ENCODE results near the gene PFKFB2.

PFKFB2 gene

GRCh38 chr1:207052911-207053769, at the start of gene PFKFB2:
Gene PFKFB2, plus strand, starts transcription at chr1:207053275. Its CDS starts 1,443 bp downstream, at chr1:207054718.
- peaks cover 0 to 11% (median 6%) of the 10 kb centered on the region in 11 experiments; a peak in 11 of 22 replicates for H3K27me3 ChIP-seq
- no peaks in the 10 kb centered on the region for H4K20me1 ChIP-seq
- peaks cover 0 to 34% (median 29%) of the 10 kb centered on the region in 11 experiments; a peak in 20 of 22 replicates for H3K9me3 ChIP-seq (replicated peaks in 1 of 11)
- no peak within 1 kb of the TSS for H3K9ac ChIP-seq
- H3K4me3 ChIP-seq = no peak within 1 kb of the TSS
- H3K4me2 ChIP-seq = peak within 1 kb of the TSS in 3 of 11 experiments; percentile 29 to 73 (median 66); a peak in 4 of 22 replicates
- peak within 1 kb of the TSS in 1 of 11 experiments; percentile 17; a peak in 1 of 22 replicates for H3K27ac ChIP-seq
- peaks cover 0 to 16% (median 0%) of the 10 kb centered on the region in 10 experiments; a peak in 7 of 20 replicates for H3K4me1 ChIP-seq
- no peaks in the 10 kb centered on the region for H3K36me3 ChIP-seq
- no peak for TF ChIP-seq Cebpa-rat (IDR thresholded peaks at IDR 0.05)

DNA sequence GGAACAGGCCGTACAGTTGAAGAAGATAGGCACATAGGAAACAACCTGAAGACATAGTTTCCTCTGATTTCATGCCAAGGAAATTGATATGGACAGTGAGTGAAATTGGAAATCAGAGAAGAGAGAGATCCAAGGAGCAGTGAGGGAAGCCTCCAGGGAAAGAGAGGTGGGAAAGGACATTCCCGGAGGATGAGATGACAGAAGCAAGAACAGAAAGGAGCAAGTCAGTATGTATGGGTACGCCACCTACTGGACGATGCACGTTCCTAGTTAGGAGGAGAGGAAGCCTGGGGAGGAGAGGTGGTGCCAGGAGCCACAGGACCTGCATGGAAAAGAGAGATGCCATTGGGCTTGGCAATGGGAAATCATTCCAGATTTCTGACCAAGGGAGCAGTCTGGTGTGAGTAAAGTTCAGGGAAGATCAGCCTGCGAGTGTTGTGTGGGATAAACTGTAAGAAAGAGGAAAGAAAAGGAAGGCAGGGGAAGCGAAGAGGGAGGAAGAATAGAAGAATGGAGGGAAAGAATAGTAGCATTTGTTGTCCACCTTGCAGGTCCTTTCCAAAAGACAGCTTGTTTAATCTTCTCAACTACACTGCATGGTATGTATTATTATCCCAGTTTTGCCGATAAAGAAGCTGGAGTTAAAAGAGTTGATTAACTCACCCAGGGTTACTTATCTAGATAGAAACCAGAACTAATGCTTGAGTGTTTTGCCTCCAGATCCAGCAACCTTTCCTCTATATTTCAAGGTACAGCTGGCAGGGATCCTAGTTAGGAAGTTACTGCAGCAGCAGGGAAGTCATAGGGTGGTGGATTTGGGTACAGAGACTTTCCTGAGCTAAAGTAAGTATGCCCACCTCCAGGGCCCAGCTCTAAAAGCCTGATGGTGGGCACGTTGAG, 47.9 kb upstream of the PFKFB2 start:
- H3K4me2 ChIP-seq = no peak overlapping the region
- H3K27ac ChIP-seq = no peak overlapping the region
- H3K4me1 ChIP-seq = no peaks in the 10 kb centered on the region
- no peaks in the 10 kb centered on the region for H3K27me3 ChIP-seq
- peaks cover 0 to 13% (median 5%) of the 10 kb centered on the region in 11 experiments; a peak in 4 of 22 replicates for H3K9me3 ChIP-seq (replicated peaks in 1 of 11)
- H3K36me3 ChIP-seq = no peaks in the 10 kb centered on the region
- H3K9ac ChIP-seq = no peak overlapping the region
- TF ChIP-seq Cebpa-rat (IDR thresholded peaks at IDR 0.05) = no peak
- H3K4me3 ChIP-seq = no peak overlapping the region
- no peaks in the 10 kb centered on the region for H4K20me1 ChIP-seq

DNA sequence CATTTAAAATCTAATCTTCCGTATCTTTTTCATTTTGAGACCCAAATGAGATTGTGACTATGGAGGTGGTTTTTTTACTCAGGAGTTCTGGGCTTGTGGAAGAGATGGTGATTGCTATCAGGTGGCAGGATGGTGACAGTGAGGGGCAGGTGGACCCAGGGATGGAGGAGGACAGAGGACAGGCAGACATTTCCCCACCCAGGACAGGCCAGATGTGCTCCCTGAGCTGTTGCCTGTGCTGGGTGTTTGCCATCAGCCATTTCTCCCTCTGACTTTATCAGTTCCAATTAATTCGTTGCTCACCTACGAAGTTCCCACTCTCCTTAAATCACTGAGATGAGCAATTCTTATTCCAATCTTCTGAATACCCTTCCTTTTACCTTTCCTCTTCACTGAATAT, 47.0 kb upstream of the PFKFB2 start:
- H3K4me2 ChIP-seq = no peak overlapping the region
- no peaks in the 10 kb centered on the region for H3K27me3 ChIP-seq
- no peak overlapping the region for H3K9ac ChIP-seq
- H3K4me1 ChIP-seq = no peaks in the 10 kb centered on the region
- H4K20me1 ChIP-seq = no peaks in the 10 kb centered on the region
- peaks cover 0 to 13% (median 5%) of the 10 kb centered on the region in 11 experiments; a peak in 4 of 22 replicates for H3K9me3 ChIP-seq (replicated peaks in 1 of 11)
- H3K36me3 ChIP-seq = no peaks in the 10 kb centered on the region
- TF ChIP-seq Cebpa-rat (IDR thresholded peaks at IDR 0.05) = no peak
- H3K27ac ChIP-seq = no peak overlapping the region
- H3K4me3 ChIP-seq = no peak overlapping the region

DNA sequence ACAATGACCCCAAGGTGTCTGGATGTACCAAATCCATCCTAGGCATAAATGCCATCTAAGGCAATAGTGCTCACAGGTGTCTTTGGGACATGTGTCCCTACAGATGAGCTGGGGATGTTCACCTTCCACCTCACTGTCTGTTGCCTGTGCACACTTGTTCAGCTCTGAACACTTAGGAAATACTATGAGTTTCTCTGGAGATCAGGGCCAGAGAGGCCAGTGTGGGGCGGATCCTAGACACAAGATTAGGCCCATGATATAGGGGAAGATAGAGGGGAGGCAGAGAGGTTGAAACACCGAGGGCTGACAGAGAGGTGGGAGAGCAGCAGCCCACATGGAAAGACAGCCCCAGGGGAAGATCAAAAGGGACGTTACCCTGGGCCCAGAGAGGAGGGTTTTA, 46.2 kb upstream of the PFKFB2 start:
- Histone ChIP-seq H3K4me3 (no peak overlapping the region), H3K9me3 (replicated peaks in 1 of 11) (peaks cover 0 to 13% (median 5%) of the 10 kb centered on the region in 11 experiments; a peak in 4 of 22 replicates), H3K4me1 (no peaks in the 10 kb centered on the region), H4K20me1 (no peaks in the 10 kb centered on the region), H3K4me2 (no peak overlapping the region), H3K36me3 (no peaks in the 10 kb centered on the region), H3K9ac (no peak overlapping the region), H3K27me3 (no peaks in the 10 kb centered on the region), H3K27ac (no peak overlapping the region)
- TF ChIP-seq Cebpa-rat (IDR thresholded peaks at IDR 0.05) = no peak

GRCh38 chr1:207007352-207008033, 45.6 kb upstream of the PFKFB2 start:
- Histone ChIP-seq H4K20me1 (no peaks in the 10 kb centered on the region), H3K27me3 (no peaks in the 10 kb centered on the region), H3K27ac (no peak overlapping the region), H3K36me3 (no peaks in the 10 kb centered on the region), H3K4me2 (no peak overlapping the region), H3K9ac (no peak overlapping the region), H3K4me1 (no peaks in the 10 kb centered on the region), H3K4me3 (no peak overlapping the region), H3K9me3 (replicated peaks in 1 of 11) (peaks cover 0 to 13% (median 5%) of the 10 kb centered on the region in 11 experiments; a peak in 4 of 22 replicates)
- TF ChIP-seq Cebpa-rat (IDR thresholded peaks at IDR 0.05) = no peak

DNA sequence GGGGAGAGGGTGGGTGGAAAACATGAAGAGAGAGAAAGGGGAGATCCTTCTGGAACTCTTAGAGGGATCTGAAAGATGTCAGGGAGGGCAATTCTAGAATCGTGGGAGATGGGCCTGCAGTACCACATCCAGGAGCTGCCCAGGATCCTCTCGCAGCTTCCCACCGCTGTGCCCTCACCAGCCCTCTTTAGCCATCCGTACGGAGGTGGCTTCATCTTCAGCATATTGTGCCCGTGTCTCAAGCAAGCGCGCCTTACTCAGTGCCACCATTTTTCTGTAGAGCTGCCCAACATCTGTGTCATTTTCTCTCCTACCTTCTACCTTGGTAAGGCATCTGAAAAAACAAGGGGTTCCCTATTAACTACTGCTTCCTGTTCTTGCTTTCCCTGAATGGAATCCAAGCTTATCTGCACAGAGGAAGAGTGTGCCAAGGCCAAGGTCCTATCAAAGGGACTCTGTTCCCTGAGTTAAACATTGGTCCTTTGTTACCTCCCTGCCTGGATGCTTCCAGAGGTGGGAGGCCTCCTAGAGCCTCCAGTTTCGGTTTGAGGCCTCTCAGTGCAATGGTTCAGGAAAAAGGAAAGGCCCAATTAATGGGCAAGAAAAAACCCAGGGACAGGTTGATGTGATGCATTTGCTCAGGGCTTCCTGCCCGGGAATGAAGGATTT, 43.8 kb upstream of the PFKFB2 start:
- Histone ChIP-seq H3K4me1 (no peaks in the 10 kb centered on the region), H3K4me3 (no peak overlapping the region), H3K27me3 (no peaks in the 10 kb centered on the region), H3K36me3 (no peaks in the 10 kb centered on the region), H4K20me1 (no peaks in the 10 kb centered on the region), H3K27ac (no peak overlapping the region), H3K9ac (no peak overlapping the region), H3K4me2 (no peak overlapping the region), H3K9me3 (replicated peaks in 1 of 11) (peaks cover 0 to 13% (median 5%) of the 10 kb centered on the region in 11 experiments; a peak in 4 of 22 replicates)
- TF ChIP-seq Cebpa-rat (IDR thresholded peaks at IDR 0.05) = no peak

- Histone ChIP-seq H3K27me3 (no peaks in the 10 kb centered on the region), H3K4me1 (no peaks in the 10 kb centered on the region), H3K9ac (no peak overlapping the region), H3K4me2 (no peak overlapping the region), H3K36me3 (no peaks in the 10 kb centered on the region), H3K9me3 (replicated peaks in 1 of 11) (peaks cover 0 to 13% (median 5%) of the 10 kb centered on the region in 11 experiments; a peak in 4 of 22 replicates), H3K27ac (no peak overlapping the region), H4K20me1 (no peaks in the 10 kb centered on the region), H3K4me3 (no peak overlapping the region)
- TF ChIP-seq Cebpa-rat (IDR thresholded peaks at IDR 0.05) = no peak
Observed at GRCh38 chr1:207009945-207010344, 43.1 kb upstream of the PFKFB2 start.

DNA sequence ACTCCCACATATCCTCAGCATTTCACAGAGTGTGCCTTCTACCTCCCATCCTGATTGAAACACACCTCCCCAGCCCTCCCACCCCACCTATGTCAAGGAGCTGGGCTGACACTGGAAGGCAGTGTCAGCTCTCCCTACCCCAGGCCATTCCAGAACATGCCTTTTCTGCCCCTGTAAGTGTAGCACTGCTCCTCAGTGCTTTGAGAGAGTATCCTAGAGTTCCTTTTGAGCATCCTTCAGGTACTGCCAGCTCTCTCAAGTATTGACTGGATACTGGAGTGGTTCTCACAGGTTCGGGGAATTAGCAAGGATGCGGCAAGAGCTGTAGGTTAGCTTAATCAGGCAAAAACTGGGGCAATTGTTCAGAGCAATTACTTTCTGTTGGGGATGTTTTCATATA, 42.3 kb upstream of the PFKFB2 start:
- Histone ChIP-seq H3K4me3 (no peak overlapping the region), H3K36me3 (no peaks in the 10 kb centered on the region), H3K27ac (no peak overlapping the region), H3K4me2 (no peak overlapping the region), H3K4me1 (no peaks in the 10 kb centered on the region), H4K20me1 (no peaks in the 10 kb centered on the region), H3K9ac (no peak overlapping the region), H3K27me3 (no peaks in the 10 kb centered on the region), H3K9me3 (replicated peaks in 1 of 11) (peaks cover 0 to 13% (median 5%) of the 10 kb centered on the region in 11 experiments; a peak in 4 of 22 replicates)
- TF ChIP-seq Cebpa-rat (IDR thresholded peaks at IDR 0.05) = no peak

Data from BLaER1 treated with 17β-estradiol and CSF1 and Interleukin-3, amounts not matched to agents 10 nM and 100 nM (cell line).